ENCODE measurements around the gene CNTFR.

DNA sequence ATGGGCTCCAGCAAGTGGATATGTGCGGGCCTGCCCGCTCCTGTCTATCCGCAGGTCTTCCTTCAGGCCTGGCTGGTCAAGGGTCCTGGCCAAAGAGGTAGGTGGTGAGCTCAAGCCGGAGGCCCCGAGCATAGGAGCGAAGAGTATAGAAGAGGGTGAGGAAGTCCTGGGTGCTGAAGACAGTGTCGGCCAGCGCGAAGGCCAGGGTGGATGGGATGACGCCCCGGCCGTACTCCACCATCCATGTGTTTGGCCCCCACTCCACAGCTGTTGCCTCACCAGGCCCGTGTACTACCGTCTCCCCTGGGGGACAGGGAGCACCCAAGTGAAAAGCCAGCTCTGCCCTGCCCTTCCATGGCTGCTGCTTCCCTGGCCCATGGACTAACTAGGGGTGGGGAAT lies 46.0 kb upstream of the CNTFR start:
- TF ChIP-seq POLR2A (IDR thresholded peaks at IDR 0.05) (no peak), CTCF (IDR thresholded peaks at IDR 0.05) (no peak)
